22Rv1 (cell line): ENCODE measurements around the gene SLA2.

Source experiments
- ZFX ChIP-seq: fragments of 450-650 bp; IDR thresholded peaks from 2 replicates; pipeline ENCODE4 v1.6.1; 2017; ENCODE audit warnings: antibody characterized with exemption, borderline replicate concordance
- TF ChIP-seq, protein P1 (sequence below): fragments of 450-650 bp; IDR thresholded peaks from 2 replicates; pipeline ENCODE4 v1.5.1; 2017; ENCODE audit warnings: mild to moderate bottlenecking

- TF ChIP-seq, protein P1, sequence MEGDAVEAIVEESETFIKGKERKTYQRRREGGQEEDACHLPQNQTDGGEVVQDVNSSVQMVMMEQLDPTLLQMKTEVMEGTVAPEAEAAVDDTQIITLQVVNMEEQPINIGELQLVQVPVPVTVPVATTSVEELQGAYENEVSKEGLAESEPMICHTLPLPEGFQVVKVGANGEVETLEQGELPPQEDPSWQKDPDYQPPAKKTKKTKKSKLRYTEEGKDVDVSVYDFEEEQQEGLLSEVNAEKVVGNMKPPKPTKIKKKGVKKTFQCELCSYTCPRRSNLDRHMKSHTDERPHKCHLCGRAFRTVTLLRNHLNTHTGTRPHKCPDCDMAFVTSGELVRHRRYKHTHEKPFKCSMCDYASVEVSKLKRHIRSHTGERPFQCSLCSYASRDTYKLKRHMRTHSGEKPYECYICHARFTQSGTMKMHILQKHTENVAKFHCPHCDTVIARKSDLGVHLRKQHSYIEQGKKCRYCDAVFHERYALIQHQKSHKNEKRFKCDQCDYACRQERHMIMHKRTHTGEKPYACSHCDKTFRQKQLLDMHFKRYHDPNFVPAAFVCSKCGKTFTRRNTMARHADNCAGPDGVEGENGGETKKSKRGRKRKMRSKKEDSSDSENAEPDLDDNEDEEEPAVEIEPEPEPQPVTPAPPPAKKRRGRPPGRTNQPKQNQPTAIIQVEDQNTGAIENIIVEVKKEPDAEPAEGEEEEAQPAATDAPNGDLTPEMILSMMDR: no peak
- TF ChIP-seq ZFX: no peak
These were observed 41.0 kb downstream of the SLA2 start for GRCh38 chr20:36604952-36605398.
